Testis (tissue), 2 donors: ENCODE measurements around the gene JAML.

Experiments used
- POLR2A ChIP-seq: fragments of 450-650 bp; IDR thresholded peaks from one replicate; pipeline ENCODE4 v1.6.1; 2017; ENCODE audit warnings: antibody characterized with exemption, mild to moderate bottlenecking, moderate library complexity
- TF ChIP-seq, protein P1 (sequence below), 3 experiments: fragments of 450-650 bp in 2 of 3; fragments of 200-600 bp in 1 of 3; sonication (generic) in 1 of 3; IDR thresholded peaks; one replicate each; pipeline ENCODE4 v1.5.1; 2016 to 2019; ENCODE audit warnings: antibody characterized with exemption in 3 of 3, mild to moderate bottlenecking in 2 of 3, moderate library complexity in 1 of 3

DNA sequence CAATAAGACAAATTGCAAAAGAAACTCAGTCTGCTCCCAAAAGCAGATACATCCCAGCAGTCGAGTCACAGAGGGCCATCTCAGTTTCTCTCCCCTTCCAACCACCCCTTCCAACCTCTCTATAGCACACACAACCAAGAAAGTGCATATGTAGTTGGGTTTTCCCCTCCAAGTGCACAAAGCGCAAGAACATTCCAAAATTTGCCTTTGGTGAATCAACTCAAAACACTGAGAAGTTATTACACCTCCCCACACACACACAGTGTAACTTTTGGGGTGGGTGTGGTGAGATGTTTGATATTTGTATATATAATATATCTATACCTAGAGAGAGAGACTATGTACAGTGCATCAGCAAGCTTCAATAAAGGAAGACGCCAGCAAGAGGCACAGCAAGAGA is 62.0 kb downstream of the JAML start:
- TF ChIP-seq, protein P1, sequence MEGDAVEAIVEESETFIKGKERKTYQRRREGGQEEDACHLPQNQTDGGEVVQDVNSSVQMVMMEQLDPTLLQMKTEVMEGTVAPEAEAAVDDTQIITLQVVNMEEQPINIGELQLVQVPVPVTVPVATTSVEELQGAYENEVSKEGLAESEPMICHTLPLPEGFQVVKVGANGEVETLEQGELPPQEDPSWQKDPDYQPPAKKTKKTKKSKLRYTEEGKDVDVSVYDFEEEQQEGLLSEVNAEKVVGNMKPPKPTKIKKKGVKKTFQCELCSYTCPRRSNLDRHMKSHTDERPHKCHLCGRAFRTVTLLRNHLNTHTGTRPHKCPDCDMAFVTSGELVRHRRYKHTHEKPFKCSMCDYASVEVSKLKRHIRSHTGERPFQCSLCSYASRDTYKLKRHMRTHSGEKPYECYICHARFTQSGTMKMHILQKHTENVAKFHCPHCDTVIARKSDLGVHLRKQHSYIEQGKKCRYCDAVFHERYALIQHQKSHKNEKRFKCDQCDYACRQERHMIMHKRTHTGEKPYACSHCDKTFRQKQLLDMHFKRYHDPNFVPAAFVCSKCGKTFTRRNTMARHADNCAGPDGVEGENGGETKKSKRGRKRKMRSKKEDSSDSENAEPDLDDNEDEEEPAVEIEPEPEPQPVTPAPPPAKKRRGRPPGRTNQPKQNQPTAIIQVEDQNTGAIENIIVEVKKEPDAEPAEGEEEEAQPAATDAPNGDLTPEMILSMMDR (IDR thresholded peaks at IDR 0.05): no peak
- no peak for TF ChIP-seq POLR2A
